Vagina (tissue), 2 donors: ENCODE measurements around the gene YDJC.

Experiments
- CTCF ChIP-seq, 3 experiments: fragments of 450-650 bp in 2 of 3; fragments of 200-600 bp in 1 of 3; sonication (generic) in 1 of 3; IDR thresholded peaks; one replicate each; pipeline ENCODE4 v1.5.1; 2017 to 2019; ENCODE audit warnings: antibody characterized with exemption in 3 of 3, mild to moderate bottlenecking in 2 of 3, moderate library complexity in 2 of 3
- POLR2AphosphoS5 ChIP-seq, 2 donors: sonication (generic); formaldehyde crosslinking; IDR thresholded peaks; one replicate each; pipeline ENCODE4 v1.9.0; 2017; ENCODE audit warnings: antibody characterized with exemption in 2 of 2, mild to moderate bottlenecking in 2 of 2, low read depth in 1 of 2; ENCODE audit not compliant: insufficient read depth in 1 of 2

- TF ChIP-seq CTCF (IDR thresholded peaks at IDR 0.05) = no peak
- no peak for TF ChIP-seq POLR2AphosphoS5 (IDR thresholded peaks at IDR 0.05; ENCODE audit: insufficient read depth in 1 of 2, low read depth in 1 of 2)
Measured at GRCh38 chr22:21623648-21623970, 6.2 kb downstream of the YDJC start.
